Measurements from ENCODE around the gene BIRC5.

BIRC5 gene

DNA sequence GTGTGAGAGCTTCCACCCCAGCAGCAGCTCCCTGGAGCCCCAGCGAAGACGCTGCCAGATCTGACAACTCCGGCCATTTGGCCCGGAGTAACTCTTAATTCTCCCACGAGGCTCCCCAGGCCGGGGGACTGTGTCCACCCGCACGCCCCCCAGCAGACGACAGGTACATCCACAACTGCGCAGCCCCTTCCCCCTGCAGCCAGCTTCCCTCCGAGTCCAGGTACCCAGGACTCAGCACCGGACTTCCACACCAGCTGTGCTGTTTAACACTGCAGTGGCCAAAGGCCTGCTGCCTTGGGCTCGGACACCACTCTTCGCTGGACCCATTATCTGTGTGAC, 38.4 kb upstream of the BIRC5 start:
- TF ChIP-seq, protein P1, sequence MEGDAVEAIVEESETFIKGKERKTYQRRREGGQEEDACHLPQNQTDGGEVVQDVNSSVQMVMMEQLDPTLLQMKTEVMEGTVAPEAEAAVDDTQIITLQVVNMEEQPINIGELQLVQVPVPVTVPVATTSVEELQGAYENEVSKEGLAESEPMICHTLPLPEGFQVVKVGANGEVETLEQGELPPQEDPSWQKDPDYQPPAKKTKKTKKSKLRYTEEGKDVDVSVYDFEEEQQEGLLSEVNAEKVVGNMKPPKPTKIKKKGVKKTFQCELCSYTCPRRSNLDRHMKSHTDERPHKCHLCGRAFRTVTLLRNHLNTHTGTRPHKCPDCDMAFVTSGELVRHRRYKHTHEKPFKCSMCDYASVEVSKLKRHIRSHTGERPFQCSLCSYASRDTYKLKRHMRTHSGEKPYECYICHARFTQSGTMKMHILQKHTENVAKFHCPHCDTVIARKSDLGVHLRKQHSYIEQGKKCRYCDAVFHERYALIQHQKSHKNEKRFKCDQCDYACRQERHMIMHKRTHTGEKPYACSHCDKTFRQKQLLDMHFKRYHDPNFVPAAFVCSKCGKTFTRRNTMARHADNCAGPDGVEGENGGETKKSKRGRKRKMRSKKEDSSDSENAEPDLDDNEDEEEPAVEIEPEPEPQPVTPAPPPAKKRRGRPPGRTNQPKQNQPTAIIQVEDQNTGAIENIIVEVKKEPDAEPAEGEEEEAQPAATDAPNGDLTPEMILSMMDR (IDR thresholded peaks at IDR 0.05; ENCODE audit: low read depth, low read length, missing control alignments) = no peak
- no peak overlapping the region for H3K4me3 ChIP-seq (ENCODE audit: low read depth, low read length)
- DNase-seq (ENCODE audit: low read depth) = no peak

DNA sequence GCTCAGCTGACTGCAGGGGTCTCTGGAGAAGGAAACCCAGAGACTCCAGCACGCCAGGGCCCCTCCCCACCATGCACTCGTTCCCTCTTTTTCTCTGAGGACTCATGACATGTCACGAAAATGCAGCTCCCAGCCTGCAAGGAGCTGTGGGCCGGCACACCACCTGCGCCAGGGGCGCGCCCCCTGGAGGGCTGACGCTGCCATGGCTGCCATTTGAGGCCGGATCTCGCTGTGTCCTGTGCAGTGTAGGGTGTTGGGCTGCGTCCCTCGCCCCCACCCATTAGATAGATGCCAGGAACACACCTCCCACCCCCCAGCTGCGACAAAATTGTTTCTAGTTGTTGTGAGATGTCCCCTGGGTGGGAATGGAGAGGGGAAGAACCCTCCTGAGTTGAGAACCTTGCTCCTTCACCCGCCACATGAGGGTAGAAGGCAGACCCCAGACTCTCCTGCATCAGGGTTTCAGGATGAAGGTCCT, 37.5 kb upstream of the BIRC5 start:
- no peak for DNase-seq (ENCODE audit: low read depth)
- TF ChIP-seq, protein P1 (IDR thresholded peaks at IDR 0.05; ENCODE audit: low read depth, low read length, missing control alignments) = peak; percentile 98
- no peak overlapping the region for H3K4me3 ChIP-seq (ENCODE audit: low read depth, low read length)

DNA sequence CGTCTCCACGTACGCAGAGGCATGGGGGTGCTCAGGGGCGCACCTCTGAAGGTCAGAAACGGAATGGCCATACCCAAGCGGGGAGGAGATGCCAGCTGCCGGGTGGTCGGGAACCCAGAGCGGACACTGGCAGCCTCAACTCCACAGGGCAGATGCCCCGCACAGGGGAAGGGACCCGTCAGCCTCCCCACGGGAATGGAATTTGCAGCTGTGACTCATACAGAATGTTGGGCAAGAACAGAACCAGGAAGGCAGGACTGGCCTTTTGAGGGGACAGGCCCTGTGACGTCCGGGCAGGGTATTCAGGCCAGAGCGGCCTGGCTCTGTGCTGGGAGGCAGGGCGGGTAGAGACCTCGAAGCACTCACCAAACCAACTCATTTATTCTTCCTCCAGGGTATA, 34.7 kb upstream of the BIRC5 start:
- TF ChIP-seq, protein P1 (IDR thresholded peaks at IDR 0.05; ENCODE audit: low read depth, low read length, missing control alignments) = no peak
- DNase-seq (ENCODE audit: low read depth) = no peak
- no peak overlapping the region for H3K4me3 ChIP-seq (ENCODE audit: low read depth, low read length)

DNA sequence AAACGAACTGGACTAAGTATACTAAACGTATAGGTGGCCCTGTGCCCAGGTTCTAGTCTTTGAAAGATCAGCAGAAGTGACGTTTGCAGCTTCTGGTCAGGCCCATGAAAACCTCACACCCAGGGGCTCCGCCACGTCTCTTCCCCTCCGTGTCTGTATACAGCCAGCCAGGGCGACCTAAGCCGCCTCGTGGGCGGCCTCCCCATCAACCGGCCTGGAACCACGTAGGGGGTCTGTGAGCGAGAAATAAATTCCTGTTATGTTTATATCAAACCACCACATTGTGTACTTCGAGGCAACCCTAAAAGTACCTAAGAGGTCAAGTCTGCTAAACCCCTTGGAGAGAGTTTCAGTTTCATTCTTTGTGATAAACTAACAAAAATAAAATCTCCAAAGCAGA, 34.0 kb upstream of the BIRC5 start:
- TF ChIP-seq, protein P1 (IDR thresholded peaks at IDR 0.05; ENCODE audit: low read depth, low read length, missing control alignments) = no peak
- H3K4me3 ChIP-seq (ENCODE audit: low read depth, low read length) = no peak overlapping the region
- DNase-seq (ENCODE audit: low read depth) = no peak

DNA sequence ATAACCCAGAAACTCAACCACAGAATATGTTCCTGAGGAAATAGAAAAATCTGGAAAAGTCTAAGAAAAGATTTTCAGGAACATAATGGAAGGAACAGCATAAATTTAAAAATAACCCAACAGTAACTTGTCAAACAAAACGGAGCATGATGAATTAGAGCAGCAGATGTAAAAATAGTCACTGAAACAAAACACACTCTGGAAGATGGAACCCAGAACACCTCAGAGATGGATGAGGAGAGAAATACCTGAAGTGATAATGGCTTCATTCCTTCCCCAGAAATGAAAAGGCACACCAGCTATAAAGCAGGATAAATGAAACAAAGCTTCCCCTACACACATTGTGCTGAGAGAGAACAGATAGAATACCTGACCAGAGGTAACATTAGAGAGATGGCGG, 33.5 kb upstream of the BIRC5 start:
- DNase-seq (ENCODE audit: low read depth) = no peak
- TF ChIP-seq, protein P1 (IDR thresholded peaks at IDR 0.05; ENCODE audit: low read depth, low read length, missing control alignments) = no peak
- H3K4me3 ChIP-seq (ENCODE audit: low read depth, low read length) = no peak overlapping the region

DNA sequence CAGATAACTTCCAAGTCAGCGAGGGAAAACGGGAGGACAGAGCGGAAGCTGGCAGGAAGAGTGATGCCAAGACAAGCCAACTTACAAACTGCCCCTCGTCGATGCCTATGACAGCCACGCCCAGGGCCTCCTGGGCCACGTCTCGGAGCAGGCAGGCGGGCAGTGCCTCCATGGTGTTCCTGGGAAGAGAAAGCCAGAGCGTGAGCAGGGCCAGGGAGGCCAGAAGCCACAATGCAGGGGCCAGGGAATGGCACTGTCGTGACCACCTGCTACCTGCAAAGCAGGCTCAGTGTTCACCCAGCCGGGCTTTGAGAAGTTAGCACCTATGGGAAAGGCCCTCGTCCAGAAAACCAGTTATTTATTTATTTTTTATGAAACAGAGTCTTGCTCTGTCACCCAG, 31.5 kb upstream of the BIRC5 start:
- TF ChIP-seq, protein P1 (IDR thresholded peaks at IDR 0.05; ENCODE audit: low read depth, low read length, missing control alignments) = no peak
- H3K4me3 ChIP-seq (ENCODE audit: low read depth, low read length) = no peak overlapping the region
- no peak for DNase-seq (ENCODE audit: low read depth)

DNA sequence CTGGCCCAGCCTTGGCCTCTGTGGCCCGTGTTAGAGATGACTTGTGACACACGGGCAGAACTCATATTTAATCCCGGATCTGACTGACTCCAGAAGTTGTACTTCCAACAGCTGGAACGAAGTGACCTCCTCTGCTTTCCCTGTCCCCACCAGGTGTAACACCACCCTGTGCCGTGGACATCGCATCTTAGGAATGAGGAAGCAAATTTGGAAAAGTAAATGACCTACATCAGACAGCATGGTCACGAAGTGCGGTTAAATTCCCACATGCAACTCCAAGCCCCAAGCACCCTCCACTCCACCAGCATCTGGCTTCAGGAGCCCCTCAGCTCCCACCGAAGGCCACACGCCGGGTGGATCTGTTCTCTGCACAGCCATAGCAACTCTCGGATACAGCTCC, 30.1 kb upstream of the BIRC5 start:
- no peak overlapping the region for H3K4me3 ChIP-seq (ENCODE audit: low read depth, low read length)
- TF ChIP-seq, protein P1 (IDR thresholded peaks at IDR 0.05; ENCODE audit: low read depth, low read length, missing control alignments) = no peak
- DNase-seq (ENCODE audit: low read depth) = no peak

Data from GM12864 (cell line).